Measurements from ENCODE around the gene CDC14A.

DNA sequence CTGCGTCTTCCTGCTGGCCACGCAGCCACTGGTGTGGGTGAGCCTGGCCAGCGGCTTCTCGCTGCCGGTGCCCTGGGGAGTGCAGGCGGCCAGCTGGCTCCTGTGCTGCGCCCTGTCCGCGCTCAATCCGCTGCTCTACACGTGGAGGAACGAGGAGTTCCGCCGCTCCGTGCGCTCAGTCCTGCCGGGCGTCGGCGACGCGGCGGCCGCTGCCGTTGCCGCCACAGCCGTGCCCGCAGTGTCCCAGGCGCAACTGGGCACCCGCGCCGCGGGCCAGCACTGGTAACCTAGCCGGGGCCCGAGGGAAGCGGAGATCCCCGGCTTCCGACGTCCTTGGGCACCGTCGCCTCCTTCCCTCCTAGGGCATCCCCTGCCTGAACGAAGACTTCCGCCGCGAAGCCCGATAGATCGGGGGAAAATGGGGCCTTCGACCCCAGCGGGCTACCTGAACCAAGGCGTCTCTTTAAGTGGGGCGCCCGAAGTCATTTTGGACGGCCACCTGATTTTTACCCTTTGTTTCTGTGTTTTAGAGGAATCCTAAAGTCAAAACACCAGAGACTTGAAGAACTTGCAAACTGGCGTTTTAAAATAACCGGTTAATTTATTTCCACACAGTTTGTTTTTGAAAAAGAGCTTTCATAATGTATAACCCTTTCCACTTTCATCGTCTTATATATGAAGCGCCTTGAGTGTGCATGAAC is 187.7 kb downstream of the CDC14A start:
- TF ChIP-seq, protein P1, sequence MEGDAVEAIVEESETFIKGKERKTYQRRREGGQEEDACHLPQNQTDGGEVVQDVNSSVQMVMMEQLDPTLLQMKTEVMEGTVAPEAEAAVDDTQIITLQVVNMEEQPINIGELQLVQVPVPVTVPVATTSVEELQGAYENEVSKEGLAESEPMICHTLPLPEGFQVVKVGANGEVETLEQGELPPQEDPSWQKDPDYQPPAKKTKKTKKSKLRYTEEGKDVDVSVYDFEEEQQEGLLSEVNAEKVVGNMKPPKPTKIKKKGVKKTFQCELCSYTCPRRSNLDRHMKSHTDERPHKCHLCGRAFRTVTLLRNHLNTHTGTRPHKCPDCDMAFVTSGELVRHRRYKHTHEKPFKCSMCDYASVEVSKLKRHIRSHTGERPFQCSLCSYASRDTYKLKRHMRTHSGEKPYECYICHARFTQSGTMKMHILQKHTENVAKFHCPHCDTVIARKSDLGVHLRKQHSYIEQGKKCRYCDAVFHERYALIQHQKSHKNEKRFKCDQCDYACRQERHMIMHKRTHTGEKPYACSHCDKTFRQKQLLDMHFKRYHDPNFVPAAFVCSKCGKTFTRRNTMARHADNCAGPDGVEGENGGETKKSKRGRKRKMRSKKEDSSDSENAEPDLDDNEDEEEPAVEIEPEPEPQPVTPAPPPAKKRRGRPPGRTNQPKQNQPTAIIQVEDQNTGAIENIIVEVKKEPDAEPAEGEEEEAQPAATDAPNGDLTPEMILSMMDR (IDR thresholded peaks at IDR 0.05) = no peak
- TF ChIP-seq SMAD3 (CRISPR knock-in tag; IDR thresholded peaks at IDR 0.05; ENCODE audit: borderline replicate concordance) = peak; percentile 92
- TF ChIP-seq TCF7 (CRISPR knock-in tag; IDR thresholded peaks at IDR 0.05; ENCODE audit: low read depth) = peak; percentile 68; the same call in 1 of the 2 replicates
- TF ChIP-seq, protein P2, sequence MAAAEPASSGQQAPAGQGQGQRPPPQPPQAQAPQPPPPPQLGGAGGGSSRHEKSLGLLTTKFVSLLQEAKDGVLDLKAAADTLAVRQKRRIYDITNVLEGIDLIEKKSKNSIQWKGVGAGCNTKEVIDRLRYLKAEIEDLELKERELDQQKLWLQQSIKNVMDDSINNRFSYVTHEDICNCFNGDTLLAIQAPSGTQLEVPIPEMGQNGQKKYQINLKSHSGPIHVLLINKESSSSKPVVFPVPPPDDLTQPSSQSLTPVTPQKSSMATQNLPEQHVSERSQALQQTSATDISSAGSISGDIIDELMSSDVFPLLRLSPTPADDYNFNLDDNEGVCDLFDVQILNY (CRISPR knock-in tag; IDR thresholded peaks at IDR 0.05) = peak; percentile 65
- peak; percentile 89 for TF ChIP-seq TP53 (CRISPR knock-in tag; IDR thresholded peaks at IDR 0.05)
- TF ChIP-seq HMGA2 (CRISPR knock-in tag; IDR thresholded peaks at IDR 0.05) = no peak
